Mononuclear cell (primary cell): Measurements from ENCODE around the gene LTBP4. TPM values are rescaled to one million over a fixed set of nuclear protein-coding genes. Genes with fewer than 3 reads are reported as not detected.

Experiments
- H3K27me3 ChIP-seq: 2 replicates; pipeline ENCODE4 v1.6.0; 2011; ENCODE audit warnings: low read length, control low read depth; ENCODE audit not compliant: insufficient read depth
- H3K4me1 ChIP-seq: 2 replicates; pipeline ENCODE4 v1.5.1; 2011; ENCODE audit warnings: mild to moderate bottlenecking, low read length, control low read depth; ENCODE audit not compliant: insufficient read depth
- H3K4me3 ChIP-seq: 2 replicates; pipeline ENCODE4 v1.5.1; 2011; ENCODE audit warnings: mild to moderate bottlenecking, low read length, moderate library complexity
- H3K9me3 ChIP-seq: 2 replicates; pipeline ENCODE4 v1.5.1; 2011; ENCODE audit warnings: low read depth, mild to moderate bottlenecking, control low read depth, low read length
- total RNA-seq: library from RNA; depleted of rRNA; stranded (reverse); fragments of >200 nt; gene quantifications from one replicate; pipeline ENCODE4 v1.2.3, GENCODE V29; 2012

The LTBP4 gene
- total RNA-seq, 1 donor: 16.2 TPM

DNA sequence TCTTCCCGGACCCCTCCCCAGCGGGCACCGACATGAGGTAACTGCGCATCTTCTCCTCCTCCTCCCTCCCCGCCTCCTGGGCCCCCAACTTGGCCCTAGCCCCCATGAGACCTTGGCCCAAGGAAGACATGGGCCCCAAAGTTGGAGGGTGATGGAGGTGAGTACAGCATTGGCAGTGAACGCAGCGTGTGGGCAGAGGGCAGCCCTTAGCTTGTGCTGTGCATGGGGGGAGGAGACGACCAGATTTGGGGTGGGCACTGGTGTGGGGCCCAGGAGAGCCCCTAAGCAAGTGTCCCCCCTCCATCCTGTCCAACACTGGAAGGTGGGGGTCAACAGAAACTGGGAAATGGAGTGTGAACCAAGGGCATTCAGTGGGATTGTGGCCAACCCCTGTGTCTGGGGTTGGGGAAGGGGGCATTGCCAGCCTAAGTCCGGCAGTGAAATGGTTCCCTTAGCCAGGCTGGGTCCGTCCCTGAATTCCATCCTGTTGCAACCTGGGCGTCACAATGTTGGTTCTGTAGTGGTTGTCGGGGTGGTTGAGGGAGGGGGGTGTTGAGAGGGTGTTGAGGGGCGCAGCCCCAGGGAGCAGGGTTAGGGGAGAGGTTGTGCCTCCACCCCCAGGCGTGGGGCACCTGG lies 65.8 kb downstream of the LTBP4 start:
- Histone ChIP-seq H3K27me3 (no peaks in the 10 kb centered on the region), H3K4me1 (peaks cover 8% of the 10 kb centered on the region), H3K9me3 (peaks cover 5% of the 10 kb centered on the region), H3K4me3 (no peak overlapping the region)

DNA sequence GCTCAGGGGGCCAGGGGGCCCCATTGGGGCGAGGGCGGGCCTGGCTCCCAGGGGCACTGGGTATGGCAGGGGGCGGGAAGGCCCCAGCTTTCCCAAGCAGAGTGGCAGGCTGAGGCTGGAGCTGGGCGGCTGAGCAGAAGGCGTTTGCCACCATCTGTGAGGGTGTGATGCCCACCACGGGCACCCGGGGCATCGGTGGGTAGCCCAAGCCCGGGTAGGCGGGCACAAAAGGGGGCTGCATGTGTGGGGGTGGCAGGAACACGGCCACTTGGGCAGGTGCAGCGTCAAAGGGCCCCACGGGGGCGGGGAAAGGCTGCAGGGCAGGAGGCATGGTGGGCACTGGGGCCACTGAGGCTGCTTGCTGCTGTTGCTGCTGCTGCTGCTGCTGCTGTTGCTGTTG lies 66.4 kb downstream of the LTBP4 start:
- Histone ChIP-seq H3K4me1 (peaks cover 8% of the 10 kb centered on the region), H3K9me3 (peaks cover 5% of the 10 kb centered on the region), H3K27me3 (no peaks in the 10 kb centered on the region), H3K4me3 (no peak overlapping the region)

DNA sequence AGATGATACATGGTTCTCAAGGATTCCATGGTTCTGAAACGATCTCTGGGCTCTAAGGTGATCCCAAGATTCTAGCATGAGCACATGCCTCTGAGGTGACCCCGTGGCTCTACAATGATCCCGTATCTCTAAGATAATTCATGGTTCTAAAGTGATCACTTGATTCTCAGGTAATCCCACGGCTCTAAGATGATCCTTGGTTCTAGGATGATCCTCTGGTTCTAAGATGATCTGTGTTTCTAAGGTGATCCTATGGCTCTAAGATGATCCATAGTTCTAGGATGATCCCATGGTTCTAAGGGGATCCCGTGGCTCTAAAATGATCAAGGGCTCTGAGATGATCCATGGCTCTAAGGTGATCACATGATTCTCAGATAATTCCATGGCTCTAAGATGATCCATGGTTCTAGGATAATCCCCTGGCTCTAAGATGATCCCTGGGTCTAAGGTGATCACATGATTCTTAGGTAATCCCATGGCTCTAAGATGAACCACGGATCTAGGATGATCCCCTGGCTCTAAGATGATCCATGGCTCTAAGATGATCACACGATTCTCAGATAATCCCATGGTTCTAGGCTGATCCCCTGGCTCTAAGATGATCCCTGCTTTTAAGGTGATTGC lies 67.9 kb downstream of the LTBP4 start:
- Histone ChIP-seq H3K27me3 (no peaks in the 10 kb centered on the region), H3K4me1 (peaks cover 6% of the 10 kb centered on the region), H3K4me3 (no peak overlapping the region), H3K9me3 (peaks cover 5% of the 10 kb centered on the region)

DNA sequence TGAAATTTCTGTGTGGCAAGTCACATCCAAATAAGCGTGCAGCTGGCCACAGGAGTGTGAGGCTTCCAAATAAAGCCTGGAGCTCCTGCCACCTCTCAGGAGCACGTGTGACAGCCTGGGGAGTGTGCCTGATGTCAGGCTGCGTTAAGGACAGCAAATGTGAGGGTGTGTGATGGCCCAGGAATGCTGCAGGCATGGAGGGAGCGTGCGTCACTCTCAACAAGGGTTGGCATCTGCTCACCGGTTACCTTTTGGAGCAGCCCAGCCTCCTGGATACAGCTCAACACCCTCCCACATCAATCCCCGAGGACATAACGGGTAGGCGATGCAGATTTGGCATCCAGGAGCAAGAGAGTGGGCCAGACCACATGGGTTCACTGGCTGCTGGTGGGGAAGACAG lies 70.2 kb downstream of the LTBP4 start:
- no peak overlapping the region for H3K4me3 ChIP-seq

DNA sequence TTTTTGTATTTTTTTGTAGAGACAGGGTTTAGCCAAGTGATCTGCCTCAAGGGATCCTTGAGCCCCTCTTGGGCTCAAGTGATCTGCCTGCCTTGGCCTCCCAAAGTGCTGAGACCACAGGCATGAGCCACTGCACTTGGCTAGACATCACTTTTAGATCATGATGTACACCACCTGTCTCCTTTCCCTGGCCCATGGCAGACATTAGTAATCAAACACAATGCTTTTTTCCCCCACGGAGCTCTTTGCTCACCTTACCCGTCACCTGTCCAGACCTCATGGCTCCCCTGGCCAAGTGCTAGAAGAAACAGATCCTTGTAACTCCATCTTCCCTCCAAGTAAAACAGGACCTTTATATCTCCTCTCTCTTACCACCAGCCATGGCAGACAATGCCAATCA lies 70.9 kb downstream of the LTBP4 start:
- Histone ChIP-seq H3K9me3 (peaks cover 5% of the 10 kb centered on the region), H3K27me3 (no peaks in the 10 kb centered on the region), H3K4me1 (peaks cover 11% of the 10 kb centered on the region), H3K4me3 (no peak overlapping the region)

More for the DNA sequence above, 70.2 kb downstream of the LTBP4 start:
- Histone ChIP-seq H3K4me1 (peaks cover 11% of the 10 kb centered on the region), H3K9me3 (peaks cover 5% of the 10 kb centered on the region), H3K27me3 (no peaks in the 10 kb centered on the region)

DNA sequence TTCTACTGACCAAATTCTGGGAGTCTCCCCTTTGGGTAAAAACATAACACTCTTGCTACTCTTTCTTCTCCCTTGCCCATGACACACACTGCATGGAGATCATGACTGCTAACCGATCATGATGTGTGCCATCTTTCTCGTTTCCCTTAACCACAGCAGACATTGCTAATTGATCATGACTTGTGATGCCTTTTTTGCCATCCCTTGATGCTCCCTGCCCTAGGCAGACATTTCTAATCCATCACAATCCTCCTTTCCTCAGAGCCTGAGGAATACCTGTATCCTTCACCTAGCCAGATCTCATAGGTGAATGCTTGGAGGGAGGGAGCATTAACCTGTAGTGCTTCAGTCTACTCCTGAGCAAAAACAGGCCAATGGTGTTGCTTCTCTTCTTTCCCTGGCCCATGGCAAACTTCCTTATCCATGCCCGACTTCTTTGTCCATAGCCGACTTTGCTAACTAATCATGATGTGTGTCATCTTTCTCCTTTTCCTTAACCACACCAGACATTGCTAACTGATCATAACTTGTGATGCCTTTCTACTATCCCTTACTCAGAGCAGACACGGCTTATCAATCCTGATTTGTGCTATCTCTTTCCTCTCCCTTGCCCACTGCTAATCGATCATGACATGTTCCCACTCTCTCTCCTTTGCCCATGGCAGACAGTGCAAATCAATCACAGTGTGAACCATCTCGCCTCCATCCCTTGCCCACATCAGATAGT lies 71.6 kb downstream of the LTBP4 start:
- Histone ChIP-seq H3K4me1 (peaks cover 11% of the 10 kb centered on the region), H3K4me3 (no peak overlapping the region)

DNA sequence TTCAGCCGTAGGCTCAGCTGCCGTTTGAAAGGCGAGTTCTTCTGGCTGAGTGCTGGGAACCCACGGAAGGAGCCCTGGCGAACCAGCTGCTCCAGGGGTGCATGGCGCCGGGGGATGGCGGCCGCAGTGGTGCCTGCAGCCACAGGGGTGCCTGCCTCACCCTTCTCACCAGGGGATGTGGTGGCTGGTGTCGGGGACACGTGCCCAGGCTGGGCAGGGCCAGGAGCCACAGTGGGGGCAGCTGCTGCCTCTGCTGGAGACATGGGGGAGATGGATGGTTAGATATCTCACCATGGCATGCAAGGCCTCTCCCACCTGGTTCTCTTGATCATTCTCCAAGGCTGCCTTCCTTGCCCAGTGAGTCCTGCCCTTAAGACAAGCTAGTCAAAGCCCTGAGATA lies 72.2 kb downstream of the LTBP4 start:
- H3K4me3 ChIP-seq: no peak overlapping the region
- no peaks in the 10 kb centered on the region for H3K27me3 ChIP-seq
- peaks cover 11% of the 10 kb centered on the region for H3K4me1 ChIP-seq
- peaks cover 5% of the 10 kb centered on the region for H3K9me3 ChIP-seq

More for the DNA sequence above, 71.6 kb downstream of the LTBP4 start:
- no peaks in the 10 kb centered on the region for H3K27me3 ChIP-seq
- peaks cover 5% of the 10 kb centered on the region for H3K9me3 ChIP-seq

DNA sequence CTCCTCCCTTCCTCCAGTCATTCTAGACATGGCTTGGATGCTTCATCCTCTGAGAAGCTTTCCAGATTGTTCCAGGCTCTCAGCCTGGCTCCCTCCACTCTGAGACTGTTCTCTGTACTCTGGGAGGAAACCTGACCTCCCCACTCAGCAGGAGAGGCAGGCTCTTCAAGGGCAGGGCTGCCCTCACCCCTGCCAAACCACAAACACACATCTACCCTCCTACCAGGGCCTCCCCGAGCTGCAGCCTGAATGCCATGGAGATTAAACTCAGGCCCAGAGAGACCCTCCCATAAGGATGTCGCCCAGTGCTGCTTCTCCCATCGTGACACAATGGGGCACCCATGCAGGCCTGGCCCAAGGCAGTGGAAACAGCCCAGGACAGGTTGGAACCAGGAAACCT lies 73.1 kb downstream of the LTBP4 start:
- H3K4me1 ChIP-seq: peaks cover 11% of the 10 kb centered on the region
- H3K27me3 ChIP-seq: no peaks in the 10 kb centered on the region
- peaks cover under 1% of the 10 kb centered on the region for H3K9me3 ChIP-seq
- H3K4me3 ChIP-seq: no peak overlapping the region

DNA sequence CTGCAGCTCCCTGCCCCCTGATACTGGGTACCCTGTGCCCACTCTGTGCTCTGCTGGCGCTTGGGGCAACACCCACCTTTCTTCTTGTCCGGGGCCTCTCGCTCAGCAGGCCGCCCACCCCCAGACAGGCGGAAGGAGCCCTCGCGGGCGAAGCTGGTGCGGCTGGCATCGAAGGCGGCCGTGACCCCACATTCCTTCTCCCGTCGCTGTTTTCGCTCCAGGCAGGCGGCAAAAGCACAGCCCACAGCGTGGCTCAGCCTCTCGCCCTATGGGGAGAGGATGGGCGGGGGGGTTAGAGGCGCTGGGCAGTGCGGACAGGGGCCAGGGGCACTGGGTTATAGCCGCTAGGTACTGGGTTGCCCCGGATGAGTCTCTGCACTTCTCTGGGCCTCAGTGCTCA lies 76.0 kb downstream of the LTBP4 start:
- H3K27me3 ChIP-seq: no peaks in the 10 kb centered on the region
- H3K9me3 ChIP-seq: no peaks in the 10 kb centered on the region
- H3K4me1 ChIP-seq: peaks cover 11% of the 10 kb centered on the region
- no peak overlapping the region for H3K4me3 ChIP-seq

Other genes starting within 250 kb of the LTBP4 start
- 0.10 TPM for gene HIPK4, start 211.2 kb upstream of the LTBP4 start, total RNA-seq
- gene PRX, start 188.0 kb upstream of the LTBP4 start, total RNA-seq: 1.0 TPM
- 16.1 TPM for gene SERTAD1, start 175.4 kb upstream of the LTBP4 start, total RNA-seq
- 20.7 TPM for gene SERTAD3, start 157.0 kb upstream of the LTBP4 start, total RNA-seq
- 39.8 TPM for gene BLVRB, start 135.6 kb upstream of the LTBP4 start, total RNA-seq
- under 0.01 TPM for gene SPTBN4, start 134.4 kb upstream of the LTBP4 start, total RNA-seq
- 55.9 TPM for gene SHKBP1, start 24.5 kb upstream of the LTBP4 start, total RNA-seq
- 3.1 TPM for gene NUMBL, start 89.3 kb downstream of the LTBP4 start, total RNA-seq
- gene COQ8B, start 115.5 kb downstream of the LTBP4 start, total RNA-seq: 11.9 TPM
- 6.7 TPM for gene ITPKC, start 115.7 kb downstream of the LTBP4 start, total RNA-seq
- 0.52 TPM for gene ACTMAP, start 149.1 kb downstream of the LTBP4 start, total RNA-seq
- 26.2 TPM for gene SNRPA, start 149.8 kb downstream of the LTBP4 start, total RNA-seq
- gene MIA, start 174.2 kb downstream of the LTBP4 start, total RNA-seq: not detected
- 9.6 TPM for gene RAB4B, start 176.9 kb downstream of the LTBP4 start, total RNA-seq
- gene EGLN2, start 197.8 kb downstream of the LTBP4 start, total RNA-seq: 52.7 TPM
- gene CYP2A6, start 249.1 kb downstream of the LTBP4 start, total RNA-seq: not detected